GM23338 (cell line): ENCODE results near the gene OAT. TPM values are rescaled to one million over a fixed set of nuclear protein-coding genes. Genes with fewer than 3 reads are reported as not detected.

Experiments used
- ATAC-seq: fragments of 200-7000 bp; cut with Tn5 transposase; 3 replicates; pipeline ENCODE4 v1.9.1; 2020
- DNase-seq: peaks from one replicate; pipeline ENCODE4 v3.0.0-alpha.2; 2015; ENCODE audit warnings: low spot score
- H2AFZ ChIP-seq: fragments of 200-600 bp; sonication (generic); 2 replicates; pipeline ENCODE4 v1.8.0; 2016; ENCODE audit warnings: antibody characterized with exemption, mild to moderate bottlenecking, moderate library complexity
- H3F3A ChIP-seq: fragments of 200-600 bp; sonication (generic); replicated peaks from 2 replicates; pipeline ENCODE4 v1.8.0; 2017; ENCODE audit warnings: antibody characterized with exemption, mixed run types, low read depth
- H3K27ac ChIP-seq: fragments of 200-600 bp; sonication (generic); 2 replicates; pipeline ENCODE4 v1.6.1; 2016; ENCODE audit warnings: low read depth
- H3K27me3 ChIP-seq: fragments of 200-600 bp; sonication (generic); 2 replicates; pipeline ENCODE4 v1.8.0; 2016; ENCODE audit warnings: mild to moderate bottlenecking, mixed run types, moderate library complexity; ENCODE audit not compliant: insufficient read depth
- H3K36me3 ChIP-seq: fragments of 200-600 bp; sonication (generic); 2 replicates; pipeline ENCODE4 v1.8.0; 2016; ENCODE audit warnings: mild to moderate bottlenecking; ENCODE audit not compliant: insufficient read depth
- H3K4me1 ChIP-seq: fragments of 200-600 bp; sonication (generic); 2 replicates; pipeline ENCODE4 v1.8.0; 2016; ENCODE audit warnings: mild to moderate bottlenecking, moderate library complexity; ENCODE audit not compliant: insufficient read depth
- H3K4me2 ChIP-seq: fragments of 200-600 bp; sonication (generic); 2 replicates; pipeline ENCODE4 v1.7.1; 2017; ENCODE audit warnings: mixed run types
- H3K4me3 ChIP-seq: fragments of 200-600 bp; sonication (generic); 2 replicates; pipeline ENCODE4 v1.6.1; 2016; ENCODE audit warnings: mixed run types
- H3K79me2 ChIP-seq: fragments of 200-600 bp; sonication (generic); replicated peaks from 2 replicates; pipeline ENCODE4 v1.8.0; 2017; ENCODE audit warnings: mild to moderate bottlenecking; ENCODE audit not compliant: insufficient read depth
- H3K9me2 ChIP-seq: fragments of 200-600 bp; sonication (generic); 2 replicates; pipeline ENCODE4 v1.8.0; 2017; ENCODE audit not compliant: insufficient read depth
- H4K20me1 ChIP-seq: fragments of 200-600 bp; sonication (generic); replicated peaks from 2 replicates; pipeline ENCODE4 v1.8.0; 2017; ENCODE audit warnings: mild to moderate bottlenecking; ENCODE audit not compliant: insufficient read depth
- H3K27ac Mint-ChIP-seq: 2 replicates; pipeline ENCODE4 v1.8.0; 2020; ENCODE audit warnings: inconsistent platforms, mild to moderate bottlenecking, moderate library complexity, mixed read lengths
- H3K27me3 Mint-ChIP-seq: 3 replicates; pipeline ENCODE4 v1.8.0; 2022; ENCODE audit warnings: low read depth, mild to moderate bottlenecking, moderate library complexity, mixed read lengths, inconsistent platforms; ENCODE audit not compliant: insufficient read depth, poor library complexity
- H3K36me3 Mint-ChIP-seq: 3 replicates; pipeline ENCODE4 v1.8.0; 2021; ENCODE audit warnings: low read depth, mild to moderate bottlenecking, inconsistent platforms, moderate library complexity, mixed read lengths
- H3K4me1 Mint-ChIP-seq: 3 replicates; pipeline ENCODE4 v1.8.0; 2020; ENCODE audit warnings: mild to moderate bottlenecking, inconsistent platforms, mixed read lengths
- H3K4me3 Mint-ChIP-seq: 3 replicates; pipeline ENCODE4 v1.8.0; 2021; ENCODE audit warnings: moderate library complexity, mild to moderate bottlenecking, inconsistent platforms, mixed read lengths
- H3K9me3 Mint-ChIP-seq: 3 replicates; pipeline ENCODE4 v1.8.0; 2020; ENCODE audit warnings: moderate library complexity, mild to moderate bottlenecking, inconsistent platforms, mixed read lengths
- CREB1 ChIP-seq: fragments of 250-450 bp; sonication (Bioruptor Pico); IDR thresholded peaks from 2 replicates; pipeline ENCODE4 v1.5.0; 2020; ENCODE audit warnings: low read depth, mild to moderate bottlenecking, moderate library complexity
- CTCF ChIP-seq, 2 experiments: fragments of 200-600 bp in 1 of 2; sonication (generic) in 1 of 2; conservative IDR thresholded peaks; 2 replicates each; pipeline versions ENCODE4 v1.5.1 to v1.6.1; 2016 to 2017; ENCODE audit warnings: antibody characterized with exemption in 2 of 2, low read depth in 2 of 2, mild to moderate bottlenecking in 2 of 2, moderate library complexity in 1 of 2
- ETS1 ChIP-seq: IDR thresholded peaks from 2 replicates; pipeline ENCODE4 v1.6.1; 2016; ENCODE audit warnings: antibody characterized with exemption
- EZH2 ChIP-seq: fragments of 200-600 bp; sonication (generic); IDR thresholded peaks from one replicate; pipeline ENCODE4 v1.8.0; 2017; ENCODE audit warnings: antibody characterized with exemption, mild to moderate bottlenecking, low read depth; ENCODE audit not compliant: unreplicated experiment
- EZH2phosphoT487 ChIP-seq: fragments of 200-600 bp; sonication (generic); IDR thresholded peaks from one replicate; pipeline ENCODE4 v1.8.1; 2018; ENCODE audit warnings: antibody characterized with exemption; ENCODE audit not compliant: unreplicated experiment
- JUNB ChIP-seq: IDR thresholded peaks from one replicate; pipeline ENCODE4 v1.6.1; 2016; ENCODE audit warnings: antibody characterized with exemption; ENCODE audit not compliant: unreplicated experiment
- NANOG ChIP-seq: IDR thresholded peaks from 2 replicates; pipeline ENCODE4 v1.6.1; 2016; ENCODE audit warnings: antibody characterized with exemption, borderline replicate concordance
- POLR2AphosphoS5 ChIP-seq: IDR thresholded peaks from 2 replicates; pipeline ENCODE4 v1.6.1; 2016; ENCODE audit warnings: antibody characterized with exemption, low read depth
- REST ChIP-seq: IDR thresholded peaks from one replicate; pipeline ENCODE4 v1.6.1; 2018; ENCODE audit warnings: antibody characterized with exemption; ENCODE audit not compliant: unreplicated experiment
- STAT1 ChIP-seq: IDR thresholded peaks from one replicate; pipeline ENCODE4 v1.6.1; 2016; ENCODE audit warnings: antibody characterized with exemption; ENCODE audit not compliant: unreplicated experiment
- ZNF114 ChIP-seq: fragments of 250-450 bp; sonication (Bioruptor Pico); IDR thresholded peaks from 2 replicates; pipeline ENCODE4 v1.5.0; 2020; ENCODE audit warnings: mild to moderate bottlenecking, moderate library complexity
- ZNF331 ChIP-seq: fragments of 250-450 bp; sonication (Bioruptor Pico); IDR thresholded peaks from 2 replicates; pipeline ENCODE4 v1.5.0; 2020; ENCODE audit warnings: low read depth, mild to moderate bottlenecking, moderate library complexity
- ZNF462 ChIP-seq: fragments of 250-450 bp; sonication (Bioruptor Pico); IDR thresholded peaks from 2 replicates; pipeline ENCODE4 v1.5.0; 2020; ENCODE audit warnings: mild to moderate bottlenecking, moderate library complexity
- polyA plus RNA-seq: library from polyadenylated mRNA; unstranded; fragments of >200 nt; fragmentation: Nextera tagmentation; extraction: Ambion mirVana; gene quantifications from 2 replicates; pipeline ENCODE4 v1.2.1, GENCODE V29; 2016
- total RNA-seq: library from RNA; depleted of rRNA; stranded (reverse); fragments of >200 nt; shearing (Covaris generic); gene quantifications from 2 replicates; pipeline ENCODE4 v1.2.3, GENCODE V29; 2014

The OAT gene
- total and polyA plus RNA-seq, 2 experiments from 2014 or later = 131 to 139 TPM

GRCh38 chr10:124386186-124387077, 32.3 kb downstream of the OAT start:
- peaks cover 6% of the 10 kb centered on the region; the same call in 1 of the 2 replicates for H3K4me1 ChIP-seq
- H2AFZ ChIP-seq = peak overlapping the region; percentile 90
- H3K27me3 Mint-ChIP-seq = peaks cover 7% of the 10 kb centered on the region
- no peaks in the 10 kb centered on the region for H3K79me2 ChIP-seq
- H3F3A ChIP-seq = 0 out of 2 replicates have a peak, but pooled peaks cover 5% of the 10 kb centered on the region
- peak; percentile 69 for DNase-seq
- no peaks in the 10 kb centered on the region for H3K9me2 ChIP-seq
- H3K4me3 Mint-ChIP-seq = no peak overlapping the region
- H3K9me3 Mint-ChIP-seq = no peaks in the 10 kb centered on the region
- ATAC-seq = peak; percentile 38
- no peaks in the 10 kb centered on the region for H3K36me3 Mint-ChIP-seq
- no peak overlapping the region for H3K4me3 ChIP-seq
- no peaks in the 10 kb centered on the region for H3K36me3 ChIP-seq
- no peak overlapping the region for H3K27ac Mint-ChIP-seq
- no peaks in the 10 kb centered on the region; the same call in 2 of the 3 replicates for H3K4me1 Mint-ChIP-seq
- H4K20me1 ChIP-seq = no peaks in the 10 kb centered on the region
- no peak overlapping the region for H3K4me2 ChIP-seq
- no peak for TF ChIP-seq EZH2phosphoT487
- no peak for TF ChIP-seq ZNF462 (CRISPR knock-in tag)
- TF ChIP-seq JUNB = no peak
- no peak for TF ChIP-seq CTCF (conservative IDR thresholded peaks at IDR 0.05; ENCODE audit: low read depth in 2 of 2)
- no peak for TF ChIP-seq STAT1
- TF ChIP-seq ETS1 = no peak
- no peak for TF ChIP-seq CREB1 (CRISPR knock-in tag)
- no peak for TF ChIP-seq ZNF331 (CRISPR knock-in tag)
- no peak for TF ChIP-seq NANOG
- TF ChIP-seq REST = no peak
- TF ChIP-seq ZNF114 (CRISPR knock-in tag) = no peak
- TF ChIP-seq POLR2AphosphoS5 = no peak
- no peak for TF ChIP-seq EZH2
- H3K27ac ChIP-seq = no peak overlapping the region
- H3K27me3 ChIP-seq = peaks cover 6% of the 10 kb centered on the region; the same call in 1 of the 2 replicates
